NCI-H1694 treated with DMSO at 0.1 percent for 48 hours (cell line): Measurements from ENCODE around the gene ZMYM3.
"Not testable (repeated sequence)": the region's sequence is repeated elsewhere in the genome, so short reads cannot be mapped to it uniquely, and the experiment has no call there.

Experiments
- DNase-seq: peaks from one replicate; lab custom pipeline; 2025; lab: John Stamatoyannopoulos, UW

ZMYM3 gene

GRCh38 chrX:71254092-71254963 lies at the start of gene ZMYM3:
Gene ZMYM3, minus strand, starts transcription at chrX:71254140. Its CDS starts 885 bp downstream, at chrX:71253255.
- DNase-seq, result peak; percentile 80

- DNase-seq, result no peak
Measured at GRCh38 chrX:71302461-71303213, 48.7 kb upstream of the ZMYM3 start.

DNA sequence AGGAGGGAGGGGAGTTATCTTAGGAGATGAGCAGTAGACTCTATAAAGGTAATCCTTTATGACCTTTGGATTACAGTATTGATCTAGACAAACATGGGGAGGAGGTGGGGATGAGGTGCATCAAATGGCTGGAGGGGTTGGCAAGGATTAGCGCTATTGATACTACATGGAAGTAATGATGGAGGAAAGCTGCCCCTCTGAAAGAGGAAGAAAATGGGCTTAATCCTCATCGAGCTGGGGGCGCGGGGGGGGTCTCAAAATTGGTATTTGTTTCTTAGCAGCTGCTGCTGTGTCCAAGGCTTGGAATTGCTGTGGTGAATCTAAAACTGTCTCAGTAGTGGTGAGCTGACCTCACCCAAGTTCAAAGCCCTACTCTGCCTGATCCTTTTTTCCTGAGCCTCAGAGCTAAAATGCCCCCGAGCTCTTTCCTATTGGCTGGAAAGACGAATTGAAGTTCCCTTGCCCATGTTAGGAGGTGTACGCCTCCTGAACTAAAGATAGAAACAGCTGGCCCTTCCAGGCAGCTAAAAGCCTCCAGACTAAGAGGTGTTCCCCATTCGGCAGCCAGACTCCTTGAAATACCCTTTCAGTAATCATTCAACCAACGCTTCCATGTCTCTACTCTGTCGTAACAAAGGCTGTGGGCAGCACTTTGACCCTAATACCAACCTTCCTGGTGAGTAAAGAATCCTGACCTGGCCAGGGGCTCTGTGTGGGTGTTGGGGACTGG lies 47.4 kb upstream of the ZMYM3 start, which contains the start of gene ITGB1BP2:
Gene ITGB1BP2, plus strand, starts transcription at position 556 of the 730 bp plus-strand sequence. Its CDS starts 57 bp downstream, at position 613.
- DNase-seq, result no peak

DNA sequence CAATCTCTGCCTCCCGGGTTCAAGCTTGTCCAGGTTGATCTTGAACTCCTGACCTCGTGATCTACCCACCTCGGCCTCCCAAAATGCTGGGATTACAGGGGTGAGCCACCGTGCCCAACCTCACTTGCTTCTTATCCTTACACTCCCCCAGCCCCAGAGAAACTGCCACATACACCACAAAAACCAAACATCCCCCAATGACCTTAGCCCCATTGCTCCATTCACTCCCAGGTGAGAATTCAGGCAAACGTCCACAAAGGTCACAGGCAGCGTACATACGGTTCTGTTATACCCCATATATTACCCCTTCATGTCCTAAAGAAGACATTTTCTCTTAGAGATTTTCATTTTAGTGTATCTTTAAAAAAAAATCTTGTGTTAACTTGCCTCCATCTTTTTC lies 46.6 kb upstream of the ZMYM3 start:
- DNase-seq, result not testable (repeated sequence)

- not testable (repeated sequence) for DNase-seq
Measured at GRCh38 chrX:71300064-71300463, 46.1 kb upstream of the ZMYM3 start.

DNA sequence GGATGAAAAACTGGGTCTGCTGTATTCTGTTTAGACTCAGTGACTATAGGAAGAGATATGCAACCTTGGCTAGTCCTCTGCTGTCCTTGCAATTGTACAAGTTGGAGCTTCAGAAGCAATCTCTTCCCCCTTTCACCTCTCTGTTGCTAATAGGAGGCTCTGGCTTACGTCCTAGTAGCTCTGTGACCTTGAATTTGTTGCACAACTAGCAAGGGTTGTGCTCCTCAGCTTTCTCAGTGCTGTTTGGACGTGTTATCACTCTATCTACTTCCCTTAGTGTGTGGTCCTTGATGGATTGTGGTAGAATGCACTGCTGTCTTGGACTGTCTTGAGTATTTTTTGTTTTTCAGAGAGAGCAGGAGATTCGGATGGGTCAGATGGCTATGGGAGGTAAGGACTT lies 44.2 kb upstream of the ZMYM3 start:
- DNase-seq, result no peak

- no peak for DNase-seq
Measured at GRCh38 chrX:71296806-71297205, 42.9 kb upstream of the ZMYM3 start.

GRCh38 chrX:71292669-71293365 lies 38.9 kb upstream of the ZMYM3 start:
- no peak for DNase-seq

DNA sequence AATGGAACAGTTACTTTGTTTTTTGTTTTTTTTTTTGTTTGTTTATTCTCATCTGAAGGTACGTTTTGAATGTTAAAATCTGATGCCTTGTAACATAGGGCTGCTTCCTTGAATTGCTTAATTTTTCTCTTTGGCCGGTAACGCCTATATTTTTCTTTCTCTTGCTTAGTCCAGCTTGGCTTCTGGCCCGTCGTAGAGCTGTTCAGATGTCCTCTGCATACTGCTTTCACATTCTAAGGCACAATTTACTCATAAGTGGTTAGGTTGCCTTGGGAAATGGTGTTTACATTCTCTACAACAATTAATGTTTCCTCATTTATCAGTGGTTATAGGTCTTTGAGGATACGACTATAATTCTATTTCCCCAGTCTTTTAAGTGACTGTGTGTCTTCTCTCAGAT lies 37.4 kb upstream of the ZMYM3 start:
- no peak for DNase-seq

- DNase-seq, result no peak
Measured at GRCh38 chrX:71285929-71286328, 32.0 kb upstream of the ZMYM3 start.

GRCh38 chrX:71283403-71284143 lies 29.6 kb upstream of the ZMYM3 start, which contains the start of gene NONO:
Gene NONO, plus strand, starts transcription at chrX:71283635. Its CDS starts 7,003 bp downstream, at chrX:71290638.
- DNase-seq, result peak; percentile 98

- no peak for DNase-seq
Measured at GRCh38 chrX:71282514-71283402, 28.8 kb upstream of the ZMYM3 start.

- DNase-seq, result not testable (repeated sequence)
Measured at GRCh38 chrX:71281300-71281699, 27.4 kb upstream of the ZMYM3 start.

DNA sequence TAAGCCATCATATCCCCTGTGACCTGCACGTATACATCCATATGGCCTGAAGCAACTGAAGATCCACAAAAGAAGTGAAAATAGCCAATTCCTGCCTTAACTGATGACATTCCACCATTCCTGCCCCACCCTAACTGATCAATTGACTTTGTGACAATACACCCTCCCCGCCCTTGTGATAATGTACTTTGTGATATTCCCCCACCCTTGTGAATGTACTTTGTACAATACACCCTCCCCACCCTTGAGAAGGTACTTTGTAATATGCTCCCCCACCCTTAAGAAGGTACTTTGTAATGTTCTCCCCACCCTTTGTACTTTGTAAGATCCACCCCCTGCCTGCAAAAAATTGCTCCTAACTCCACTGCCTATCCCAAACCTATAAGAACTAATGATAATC lies 18.4 kb upstream of the ZMYM3 start:
- not testable (repeated sequence) for DNase-seq

DNA sequence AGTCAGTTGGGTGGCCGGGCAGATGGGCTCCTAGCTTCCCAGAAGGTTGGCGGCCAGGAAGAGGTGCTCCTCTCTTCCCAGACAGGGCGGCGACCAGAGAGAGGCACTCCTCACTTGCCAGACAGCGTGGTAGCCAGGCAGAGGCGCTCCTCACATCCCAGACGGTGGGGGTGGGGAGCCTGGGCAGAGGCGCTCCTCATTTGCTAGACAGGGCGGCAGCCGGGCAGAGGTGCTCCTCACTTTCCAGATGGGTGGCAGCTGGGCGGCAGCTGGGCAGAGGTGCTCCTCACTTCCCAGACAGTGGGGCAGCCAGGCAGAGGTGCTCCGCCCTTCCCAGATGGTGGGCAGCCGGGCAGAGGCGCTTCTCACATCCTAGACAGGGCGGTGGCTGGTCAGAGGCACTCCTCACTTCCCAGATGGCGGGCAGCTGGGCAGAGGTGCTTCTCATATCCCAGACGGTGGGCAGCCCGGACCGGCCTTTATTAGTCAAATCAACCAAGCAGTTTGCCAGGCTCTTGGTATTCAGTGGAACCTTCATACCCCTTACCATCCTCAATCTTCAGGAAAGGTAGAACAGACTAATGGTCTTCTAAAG lies 16.0 kb upstream of the ZMYM3 start:
- no peak for DNase-seq

DNA sequence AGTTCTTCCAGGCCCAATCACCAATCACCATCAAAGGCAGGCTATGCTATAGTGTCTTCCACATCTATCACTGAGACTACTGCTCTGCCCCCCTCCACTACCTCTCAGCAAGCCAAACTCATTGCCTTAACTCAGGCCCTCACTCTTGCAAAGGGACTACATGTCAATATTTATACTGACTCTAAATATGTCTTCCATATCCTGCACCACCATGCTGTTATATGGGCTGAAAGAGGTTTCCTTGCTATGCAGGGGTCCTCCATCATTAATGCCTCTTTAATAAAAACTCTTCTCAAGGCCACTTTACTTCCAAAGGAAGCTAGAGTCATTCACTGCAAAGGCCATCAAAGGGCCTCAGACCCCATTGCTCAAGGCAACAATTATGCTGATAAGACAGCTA lies 14.7 kb upstream of the ZMYM3 start:
- not testable (repeated sequence) for DNase-seq

- DNase-seq, result no peak
Measured at GRCh38 chrX:71256856-71257255, 2.9 kb upstream of the ZMYM3 start.

GRCh38 chrX:71256051-71256450 lies 2.1 kb upstream of the ZMYM3 start:
- DNase-seq, result no peak
